DLD1 (cell line): ENCODE measurements around the gene TRIB2.

Experiments
- in situ Hi-C: cut with HindIII; loops from 2 replicates; pipeline ENCODE4 v1.10.0; 2017; ENCODE audit warnings: low sequenced_read_pairs

The TRIB2 gene

DNA sequence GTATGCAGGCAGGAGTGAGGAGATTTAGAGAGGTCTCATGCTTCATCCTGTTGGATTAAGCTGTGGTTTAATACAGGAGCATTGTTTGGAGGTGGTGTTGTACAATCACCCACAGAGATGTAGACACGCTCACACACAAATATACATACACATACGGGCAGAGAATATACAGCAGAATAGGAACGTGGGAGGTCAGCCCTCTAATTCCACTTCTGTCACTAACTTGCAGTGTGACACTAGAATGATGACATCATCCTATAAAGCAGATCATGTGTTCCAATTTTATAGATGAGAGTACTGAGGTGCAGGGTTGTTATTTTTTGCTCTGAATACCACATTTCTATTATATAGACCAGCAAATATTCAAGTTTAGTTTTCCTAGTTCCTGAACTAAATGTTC is 54.4 kb downstream of the TRIB2 start:
- in situ Hi-C loops: no loop called here

DNA sequence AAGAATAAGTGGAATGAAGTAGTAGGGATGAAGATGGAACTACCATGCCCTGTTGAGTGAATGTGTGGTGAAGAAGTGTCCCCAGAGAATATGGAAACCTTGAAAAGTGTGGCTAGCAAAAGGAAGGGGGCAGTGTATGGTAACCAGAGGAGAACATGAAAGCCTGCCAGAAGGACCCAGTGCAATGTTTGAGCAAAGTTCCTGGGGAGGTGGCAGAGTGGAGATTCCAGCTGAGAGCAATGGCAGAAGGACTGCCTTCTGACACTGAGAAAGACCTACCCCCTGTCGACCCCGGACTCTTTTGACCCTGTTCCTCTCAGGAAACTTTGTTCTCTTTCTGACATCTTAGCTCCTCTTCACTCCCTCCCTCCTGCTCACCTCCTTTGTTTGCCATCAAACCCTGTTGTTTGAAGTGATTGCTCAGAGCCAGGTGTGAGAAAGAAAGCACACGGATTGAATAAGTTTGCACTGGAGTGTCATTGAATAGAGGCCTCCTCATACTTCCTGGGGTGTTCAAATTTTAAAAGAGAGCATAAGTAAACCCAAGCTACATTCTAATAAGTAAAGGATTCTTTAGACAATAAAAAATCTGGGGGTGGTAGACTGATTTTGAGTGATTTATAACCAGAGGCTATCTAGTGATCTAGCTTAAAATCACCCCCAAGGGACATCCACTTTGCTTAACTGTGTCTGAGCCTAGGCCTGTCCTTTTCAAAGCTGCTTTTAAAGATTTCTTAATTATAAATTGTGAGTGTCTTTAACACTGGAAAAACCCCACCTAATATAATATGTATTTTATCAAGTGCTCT is 57.1 kb downstream of the TRIB2 start:
- in situ Hi-C loops: no loop called here

DNA sequence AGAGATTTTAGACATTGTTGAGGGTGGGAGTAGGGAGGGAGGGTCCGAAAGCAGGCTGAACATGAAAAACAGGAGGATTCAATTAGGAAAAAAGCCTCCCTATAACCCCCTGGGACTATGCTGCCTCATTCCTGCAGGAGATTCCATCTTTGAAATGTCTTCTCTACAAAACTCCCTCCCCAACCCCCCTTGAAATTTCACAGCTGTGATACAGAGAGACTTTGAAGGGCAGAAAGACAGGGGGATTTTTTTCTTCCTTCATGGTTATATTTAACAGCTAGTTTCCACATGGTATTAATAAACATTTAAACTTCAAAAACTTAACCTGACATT is 57.6 kb downstream of the TRIB2 start:
- in situ Hi-C loops: no loop called here

DNA sequence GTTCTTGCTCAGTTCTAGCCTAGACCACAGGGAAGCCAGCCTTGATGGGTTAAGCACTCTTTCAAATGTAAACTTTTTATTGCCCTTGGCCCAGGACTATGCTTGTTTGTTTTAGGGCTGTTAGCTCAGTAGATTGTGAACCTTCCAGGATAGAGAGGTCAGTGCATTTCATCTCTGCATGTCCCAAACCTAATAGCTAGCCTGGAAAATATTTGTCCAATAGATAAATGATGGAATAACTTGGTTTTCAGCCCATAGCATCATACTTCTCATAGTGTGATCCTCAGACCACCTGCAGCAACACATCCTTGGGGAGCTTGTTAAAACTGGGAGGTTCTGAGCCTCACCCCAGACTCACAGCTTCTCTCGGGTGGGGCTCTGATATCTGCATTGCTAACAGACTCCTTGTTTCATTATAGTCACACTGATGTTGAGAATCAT is 59.8 kb downstream of the TRIB2 start:
- in situ Hi-C loops: no loop called here

- in situ Hi-C loops: no loop called here
Measured at GRCh38 chr2:12778369-12778768, 61.6 kb downstream of the TRIB2 start.

GRCh38 chr2:12778811-12779579 is 62.3 kb downstream of the TRIB2 start:
- in situ Hi-C loops: no loop called here

DNA sequence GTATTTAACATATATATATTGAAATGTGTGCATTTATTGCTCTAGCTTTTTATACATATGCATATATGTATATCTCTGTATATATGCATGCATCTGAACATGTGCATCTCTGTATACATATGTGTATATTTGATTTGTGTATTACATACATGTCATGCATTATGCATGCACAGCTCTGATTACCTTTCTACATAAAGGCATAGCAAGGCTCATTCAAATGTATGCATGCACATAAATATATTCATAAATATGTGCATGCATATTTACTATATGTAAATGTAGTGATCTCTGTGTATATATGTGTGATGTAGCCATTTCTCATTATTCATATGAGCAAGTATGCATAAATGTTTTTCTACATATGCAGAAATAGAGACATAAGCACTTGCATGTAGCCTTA is 64.6 kb downstream of the TRIB2 start:
- in situ Hi-C loops: no loop called here

GRCh38 chr2:12787891-12788801 is 71.4 kb downstream of the TRIB2 start:
- in situ Hi-C loops: no loop called here

DNA sequence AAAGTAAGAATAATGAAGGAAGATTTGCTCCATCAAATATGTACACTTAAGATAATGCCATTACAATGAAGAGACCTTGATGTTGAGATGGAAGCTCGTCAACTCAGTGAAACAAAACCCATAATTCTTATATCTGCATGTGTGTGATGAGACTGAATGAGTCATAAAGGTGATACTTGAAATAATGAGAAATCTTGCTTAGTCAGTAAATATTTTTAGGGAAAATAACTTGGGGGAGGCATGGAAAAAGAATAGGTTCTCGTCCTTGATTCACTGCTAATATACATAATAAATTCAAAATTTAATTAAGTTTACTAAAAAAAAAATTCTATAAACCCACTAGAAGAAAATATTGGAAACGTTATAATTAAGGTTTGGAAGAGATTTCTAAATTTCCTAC is 75.2 kb downstream of the TRIB2 start:
- in situ Hi-C loops: no loop called here
